Medulla oblongata (tissue), 1 donor: ENCODE data around the gene SFI1.
"Not testable (repeated sequence)": the region's sequence is repeated elsewhere in the genome, so short reads cannot be mapped to it uniquely, and the experiment has no call there.

ENCODE experiments used
- DNase-seq: peaks from one replicate; pipeline ENCODE4 v3.0.0-alpha.2; 2015; ENCODE audit errors: extremely low spot score

The SFI1 gene, protein sequence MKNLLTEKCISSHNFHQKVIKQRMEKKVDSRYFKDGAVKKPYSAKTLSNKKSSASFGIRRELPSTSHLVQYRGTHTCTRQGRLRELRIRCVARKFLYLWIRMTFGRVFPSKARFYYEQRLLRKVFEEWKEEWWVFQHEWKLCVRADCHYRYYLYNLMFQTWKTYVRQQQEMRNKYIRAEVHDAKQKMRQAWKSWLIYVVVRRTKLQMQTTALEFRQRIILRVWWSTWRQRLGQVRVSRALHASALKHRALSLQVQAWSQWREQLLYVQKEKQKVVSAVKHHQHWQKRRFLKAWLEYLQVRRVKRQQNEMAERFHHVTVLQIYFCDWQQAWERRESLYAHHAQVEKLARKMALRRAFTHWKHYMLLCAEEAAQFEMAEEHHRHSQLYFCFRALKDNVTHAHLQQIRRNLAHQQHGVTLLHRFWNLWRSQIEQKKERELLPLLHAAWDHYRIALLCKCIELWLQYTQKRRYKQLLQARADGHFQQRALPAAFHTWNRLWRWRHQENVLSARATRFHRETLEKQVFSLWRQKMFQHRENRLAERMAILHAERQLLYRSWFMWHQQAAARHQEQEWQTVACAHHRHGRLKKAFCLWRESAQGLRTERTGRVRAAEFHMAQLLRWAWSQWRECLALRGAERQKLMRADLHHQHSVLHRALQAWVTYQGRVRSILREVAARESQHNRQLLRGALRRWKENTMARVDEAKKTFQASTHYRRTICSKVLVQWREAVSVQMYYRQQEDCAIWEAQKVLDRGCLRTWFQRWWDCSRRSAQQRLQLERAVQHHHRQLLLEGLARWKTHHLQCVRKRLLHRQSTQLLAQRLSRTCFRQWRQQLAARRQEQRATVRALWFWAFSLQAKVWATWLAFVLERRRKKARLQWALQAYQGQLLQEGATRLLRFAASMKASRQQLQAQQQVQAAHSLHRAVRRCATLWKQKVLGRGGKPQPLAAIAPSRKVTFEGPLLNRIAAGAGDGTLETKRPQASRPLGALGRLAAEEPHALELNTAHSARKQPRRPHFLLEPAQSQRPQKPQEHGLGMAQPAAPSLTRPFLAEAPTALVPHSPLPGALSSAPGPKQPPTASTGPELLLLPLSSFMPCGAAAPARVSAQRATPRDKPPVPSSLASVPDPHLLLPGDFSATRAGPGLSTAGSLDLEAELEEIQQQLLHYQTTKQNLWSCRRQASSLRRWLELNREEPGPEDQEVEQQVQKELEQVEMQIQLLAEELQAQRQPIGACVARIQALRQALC

DNA sequence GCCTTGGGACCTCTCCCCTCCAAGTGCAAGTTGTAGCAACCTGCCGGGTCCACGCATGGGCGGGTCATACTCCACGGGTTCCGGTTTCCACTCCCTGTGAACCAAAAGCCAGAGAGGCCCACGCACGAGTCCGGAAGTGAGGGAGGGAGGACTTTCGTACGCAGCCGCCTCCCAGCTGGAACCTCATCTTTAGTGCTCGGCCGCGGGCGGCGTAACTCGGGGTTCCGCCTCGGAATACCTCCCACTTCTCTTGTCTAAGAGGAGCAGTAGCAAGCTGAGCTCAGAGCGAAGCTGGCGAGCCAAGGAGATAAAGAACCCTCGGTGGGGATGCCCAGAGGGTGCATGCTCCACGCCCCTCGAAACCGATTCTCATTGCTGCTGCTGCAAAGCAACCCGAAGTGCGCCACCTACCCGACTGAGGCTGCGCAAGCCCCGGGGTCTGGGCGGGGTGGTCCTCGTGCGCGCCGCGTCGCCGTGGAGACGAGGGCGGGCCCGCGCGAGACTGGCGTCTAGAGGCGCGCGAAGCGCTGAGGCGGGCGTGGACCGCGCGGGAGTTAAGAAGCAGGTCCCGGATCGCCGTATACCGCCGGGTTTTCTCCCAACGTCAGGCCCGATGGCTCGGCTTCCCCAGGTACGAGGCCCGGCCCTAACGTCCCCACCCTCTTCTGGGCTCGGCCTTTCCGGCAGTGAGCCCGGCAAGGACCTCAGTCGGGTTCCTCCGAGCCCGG, at the start of gene SFI1:
Gene SFI1 (plus strand): TSS at position 530 of the 728 bp plus-strand sequence. CDS start 11,749 bp downstream, outside the sequence.
- DNase-seq = peak; percentile 91

DNA sequence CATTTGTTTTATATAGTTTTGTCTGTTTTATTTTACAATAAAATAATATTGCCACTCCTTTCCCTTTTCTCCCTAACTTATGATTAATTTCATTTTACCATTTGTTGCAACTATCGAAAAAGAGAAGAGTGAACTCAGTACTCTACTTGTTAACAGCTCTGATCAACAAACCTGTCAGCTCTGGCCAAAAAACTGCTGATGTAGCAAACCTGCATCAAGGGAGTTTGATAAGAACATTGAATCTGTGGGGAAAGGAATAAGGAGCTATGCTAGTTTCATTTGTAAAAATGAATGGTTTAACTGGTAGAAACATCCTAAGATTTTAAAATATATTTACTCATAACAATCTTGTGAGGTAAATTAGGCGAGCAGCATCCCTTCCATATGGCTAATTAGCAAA, 49.6 kb upstream of the SFI1 start:
- DNase-seq = no peak

DNA sequence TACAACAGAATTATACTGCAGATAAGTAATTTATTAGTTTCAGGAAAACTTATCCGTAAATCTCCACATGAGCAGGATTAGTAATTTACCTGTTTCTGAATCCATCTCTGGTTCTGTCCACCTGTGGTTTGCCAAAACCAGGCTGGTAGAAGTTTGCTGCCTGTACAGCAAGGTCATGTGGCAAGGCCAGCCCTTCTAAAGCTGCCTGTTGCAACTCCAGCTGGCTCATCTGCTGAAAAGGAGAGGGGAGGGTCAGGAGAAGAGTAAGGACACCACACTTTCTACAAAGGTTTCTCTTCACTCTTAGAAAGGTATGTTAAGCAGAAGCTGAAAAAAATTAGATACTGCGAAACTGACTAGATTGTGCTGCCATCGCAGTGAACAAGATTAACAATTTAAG, 49.0 kb upstream of the SFI1 start:
- DNase-seq = no peak

- no peak for DNase-seq
These were observed 48.0 kb upstream of the SFI1 start for GRCh38 chr22:31448382-31448781.

DNA sequence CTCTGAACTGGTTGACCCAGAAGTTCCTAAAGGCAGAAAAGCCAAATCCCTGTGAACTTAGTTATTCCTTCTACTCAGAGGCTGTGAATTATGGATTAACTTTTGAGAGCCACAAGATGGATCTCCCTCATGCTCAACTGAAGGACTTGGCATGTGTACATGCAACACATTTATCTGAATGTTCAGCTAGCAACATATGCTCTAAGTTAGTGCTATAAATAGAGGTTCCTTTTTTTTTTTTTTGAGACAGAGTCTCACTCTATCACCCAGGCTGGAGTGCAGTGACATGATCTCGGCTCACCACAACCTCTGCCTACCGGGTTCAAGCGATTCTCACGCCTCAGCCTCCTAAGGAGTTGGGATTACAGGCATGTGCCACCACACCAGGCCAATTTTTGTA, 46.8 kb upstream of the SFI1 start:
- no peak for DNase-seq

DNA sequence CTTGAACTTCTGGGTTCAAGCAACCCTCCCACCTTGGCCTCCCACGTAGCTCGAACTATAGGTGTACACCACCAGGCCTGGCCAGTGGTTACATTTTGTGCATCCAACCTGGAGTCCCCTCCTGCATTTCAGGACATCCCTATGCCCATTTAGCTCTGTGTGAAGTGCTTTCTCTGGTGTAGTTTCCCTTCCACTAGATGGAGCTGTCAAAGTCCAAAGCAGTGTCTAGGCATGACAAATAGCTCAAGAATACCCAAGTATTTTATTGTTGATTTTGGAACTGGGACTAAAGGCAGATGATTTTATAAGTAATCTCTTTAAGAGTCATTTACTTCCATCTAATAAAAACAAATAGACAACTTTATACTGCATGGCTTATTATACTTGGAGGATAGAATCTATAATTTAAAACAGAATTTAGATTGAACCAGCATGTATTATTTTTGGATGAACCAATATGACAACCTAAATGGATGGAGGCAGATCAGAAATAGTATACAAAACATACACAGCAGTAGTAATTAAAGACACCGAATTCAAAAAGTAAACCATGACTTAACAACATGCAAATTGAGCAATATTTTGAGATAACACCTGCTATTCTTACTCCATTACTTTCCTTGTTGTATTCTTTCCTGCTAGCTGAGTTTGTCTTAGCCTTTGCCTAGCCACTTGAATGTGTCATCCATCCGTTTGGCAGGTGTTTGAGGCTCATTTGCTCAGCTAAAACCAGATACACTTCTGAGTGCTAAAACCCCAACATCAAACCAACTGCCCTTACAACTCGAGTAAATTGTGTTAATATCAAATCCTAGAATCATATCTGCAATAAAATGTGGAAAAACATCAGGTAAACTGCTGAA, 44.4 kb upstream of the SFI1 start:
- DNase-seq = peak; percentile 16

- DNase-seq = no peak
These were observed 34.6 kb upstream of the SFI1 start for GRCh38 chr22:31461699-31462098.

DNA sequence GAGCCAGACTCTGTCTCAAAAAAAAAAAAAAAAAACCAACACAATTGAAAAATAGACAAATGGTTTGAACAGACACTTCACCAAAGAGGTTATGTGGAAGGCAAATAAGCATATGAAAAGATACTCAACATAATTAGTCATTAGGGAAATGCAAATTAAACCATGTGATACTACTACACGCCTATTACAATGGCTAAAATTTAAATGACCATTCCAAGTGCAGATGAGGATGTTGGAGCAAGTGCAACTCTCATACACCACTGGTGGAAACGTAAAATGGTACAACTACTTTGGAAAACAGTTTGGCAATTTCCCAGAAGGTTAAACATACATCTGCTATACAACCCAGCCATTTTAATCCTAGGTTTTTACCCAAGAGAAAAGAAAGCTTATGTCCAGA, 31.0 kb upstream of the SFI1 start:
- no peak for DNase-seq

DNA sequence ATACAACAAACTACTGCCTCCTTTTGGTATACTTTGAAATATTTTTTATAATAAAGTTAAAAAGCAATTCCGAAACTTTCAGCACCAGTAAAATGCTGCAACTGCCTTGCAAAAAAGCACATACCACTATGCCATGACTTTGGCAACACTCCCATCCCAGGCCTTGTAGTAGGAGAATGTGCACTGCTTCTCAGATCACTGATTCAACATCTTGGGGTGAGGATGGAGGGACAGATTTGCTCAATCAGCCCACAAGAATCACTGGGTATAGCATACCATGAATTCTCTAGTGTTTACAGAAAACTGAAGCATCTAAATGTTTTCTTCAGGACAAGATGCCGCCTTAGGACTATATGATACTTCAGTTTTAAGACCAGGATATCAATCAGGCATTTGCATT, 21.6 kb upstream of the SFI1 start:
- no peak for DNase-seq

DNA sequence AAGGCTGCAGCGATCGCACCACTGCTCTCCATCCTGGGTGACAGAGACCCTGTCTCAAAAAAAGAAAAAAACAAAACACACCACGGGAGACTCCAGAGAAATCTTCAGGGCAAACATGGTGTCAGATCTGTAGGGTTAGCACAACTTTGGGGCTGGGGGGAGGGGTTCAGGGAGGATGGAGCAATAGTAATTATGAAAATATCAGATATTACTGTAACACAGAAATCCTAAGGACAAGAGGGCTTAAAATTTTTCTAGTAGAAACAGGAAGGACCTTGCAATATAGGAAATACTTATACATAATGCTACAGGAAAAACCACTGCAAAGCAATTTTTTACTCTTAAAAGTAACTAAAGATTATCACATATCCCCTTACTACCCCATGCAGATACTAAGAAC, 20.5 kb upstream of the SFI1 start:
- DNase-seq = no peak

- DNase-seq = no peak
These were observed 19.0 kb upstream of the SFI1 start for GRCh38 chr22:31477329-31477728.

GRCh38 chr22:31481129-31481528, 15.2 kb upstream of the SFI1 start:
- no peak for DNase-seq

GRCh38 chr22:31482470-31482869, 13.9 kb upstream of the SFI1 start:
- not testable (repeated sequence) for DNase-seq

DNA sequence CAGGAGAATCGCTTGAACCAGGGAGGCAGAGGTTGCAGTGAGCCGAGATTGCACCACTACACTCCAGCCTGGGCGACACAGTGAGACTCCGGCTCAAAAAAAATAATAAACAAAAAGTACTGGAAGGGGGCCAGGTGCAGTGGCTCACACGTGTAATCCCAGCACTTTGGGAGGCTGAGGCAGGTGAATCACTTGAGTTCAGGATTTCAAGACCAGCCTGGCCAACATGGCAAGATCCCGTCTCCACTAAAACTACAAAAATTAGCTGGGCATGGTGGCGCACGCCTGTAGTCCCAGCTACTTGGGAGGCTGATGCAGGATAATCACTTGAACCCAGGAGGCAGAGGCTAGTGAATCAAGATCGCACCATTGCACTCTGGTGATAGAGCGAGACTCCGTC, 10.0 kb upstream of the SFI1 start:
- not testable (repeated sequence) for DNase-seq

DNA sequence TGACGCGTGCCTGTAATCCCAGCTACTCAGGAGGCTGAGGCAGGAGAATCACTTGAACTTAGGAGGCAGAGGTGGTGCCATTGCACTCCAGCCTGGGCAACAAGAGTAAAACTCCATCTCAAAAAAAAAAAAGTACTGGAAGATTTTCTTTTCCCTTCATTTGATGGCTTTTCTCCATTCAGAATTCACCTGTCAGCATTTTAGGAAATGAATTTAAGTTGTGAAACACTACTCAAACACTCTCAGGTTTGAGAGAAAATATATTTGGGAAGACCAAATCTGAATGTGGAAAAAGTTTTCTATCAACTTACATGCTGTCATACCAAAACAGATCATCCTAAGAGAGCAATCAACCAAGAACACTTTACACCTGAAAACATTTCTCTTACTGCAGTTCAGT, 9.4 kb upstream of the SFI1 start:
- DNase-seq = no peak

DNA sequence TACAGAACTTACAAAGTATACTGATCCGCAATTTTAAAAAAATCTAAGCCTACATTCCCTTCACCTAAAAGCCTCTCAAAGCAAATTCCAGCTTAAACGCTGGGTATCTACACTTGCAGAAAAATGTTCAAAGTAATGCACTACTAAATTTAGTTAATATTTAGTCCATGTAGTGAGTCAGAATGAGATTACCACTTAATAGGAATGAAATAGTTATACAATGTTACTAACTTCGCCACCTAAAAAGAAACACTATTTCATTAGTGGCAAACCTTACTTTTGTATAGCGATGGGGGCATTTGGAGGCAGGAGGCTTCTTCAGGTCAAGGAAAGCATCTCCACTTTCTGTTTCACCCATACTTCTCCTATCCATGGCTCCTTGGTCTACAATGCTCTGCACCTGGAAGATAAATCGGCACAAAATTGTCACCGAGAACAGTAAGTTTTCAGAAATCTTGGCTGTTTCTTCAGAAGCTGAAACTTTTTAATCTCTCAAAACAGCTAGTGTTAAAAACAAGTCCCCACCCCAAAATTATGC, 7.9 kb upstream of the SFI1 start:
- DNase-seq = no peak

GRCh38 chr22:31488988-31489617, 7.2 kb upstream of the SFI1 start:
- peak; percentile 13 for DNase-seq

- peak; percentile 86 for DNase-seq
These were observed 6.5 kb upstream of the SFI1 start, which contains the start of gene EIF4ENIF1 for GRCh38 chr22:31489632-31490495. Gene EIF4ENIF1 (minus strand): TSS chr22:31489842. CDS start chr22:31488718, 1,124 bp downstream.
